SIG-M5 treated with dmso at 0.1 percent for 504 hours (cell line): ENCODE measurements around the gene IDUA.

ENCODE experiments used
- DNase-seq: peaks from one replicate; lab custom pipeline; 2025; ENCODE audit not compliant: unreplicated experiment; lab: John Stamatoyannopoulos, UW

Gene IDUA

GRCh38 chr4:985123-985830, 1.6 kb upstream of the IDUA start:
- peak; percentile 52 for DNase-seq

- DNase-seq, result no peak
Observed at GRCh38 chr4:986428-986878, 391 bp upstream of the IDUA start.

GRCh38 chr4:987624-988513, 1.0 kb downstream of the IDUA start:
- DNase-seq, result no peak

- DNase-seq, result no peak
Observed at GRCh38 chr4:988726-989721, 2.2 kb downstream of the IDUA start.

- DNase-seq, result no peak
Observed at GRCh38 chr4:989722-990471, 3.1 kb downstream of the IDUA start.

- no peak for DNase-seq
Observed at GRCh38 chr4:990746-991367, 4.0 kb downstream of the IDUA start.

GRCh38 chr4:991451-992296, 4.8 kb downstream of the IDUA start:
- no peak for DNase-seq

GRCh38 chr4:992297-993110, 5.7 kb downstream of the IDUA start:
- DNase-seq, result peak; percentile 28

- no peak for DNase-seq
Observed at GRCh38 chr4:993111-994029, 6.5 kb downstream of the IDUA start, which contains the start of gene SLC26A1. SLC26A1 (minus strand) TSS chr4:993404; CDS start chr4:991703, 1,701 bp downstream.

- DNase-seq, result no peak
Observed at GRCh38 chr4:995311-996026, 8.6 kb downstream of the IDUA start.

- DNase-seq, result no peak
Observed at GRCh38 chr4:996030-996996, 9.5 kb downstream of the IDUA start.

GRCh38 chr4:996997-997374, 10.1 kb downstream of the IDUA start:
- DNase-seq, result no peak

- DNase-seq, result no peak
Observed at GRCh38 chr4:997375-998071, 10.7 kb downstream of the IDUA start.

GRCh38 chr4:998096-998691, 11.3 kb downstream of the IDUA start:
- DNase-seq, result no peak
